Measurements from ENCODE around the gene CDK11A. TPM values are rescaled to one million over a fixed set of nuclear protein-coding genes. Genes with fewer than 3 reads are reported as not detected.
A peak's percentile ranks its signal among the peaks of the same experiment; 100 is the strongest.

CDK11A gene
- polyA plus RNA-seq, 1 donor (not counting 4 experiments of a cell fraction or from before 2014, with no cell fraction given): 3.5 TPM

- H4K20me1 ChIP-seq (ENCODE audit: control insufficient read depth, extremely low read depth, insufficient read depth, low read length): no peaks in the 10 kb centered on the region
- no peaks in the 10 kb centered on the region for H3K27me3 ChIP-seq (ENCODE audit: control insufficient read depth, extremely low read depth, insufficient read depth, low read length)
- H3K4me3 ChIP-seq (ENCODE audit: control insufficient read depth in 2 of 3, extremely low read depth in 1 of 3, insufficient read depth in 2 of 3, low read depth in 1 of 3, low read length in 3 of 3): no peak overlapping the region
- no peaks in the 10 kb centered on the region for H3K9me3 ChIP-seq (ENCODE audit: control insufficient read depth, low read depth, low read length)
- H3K4me2 ChIP-seq (ENCODE audit: control insufficient read depth, extremely low read depth, insufficient read depth, low read depth, low read length): no peak overlapping the region
- FAIRE-seq: no peak
- peaks cover 10 to 13% of the 10 kb centered on the region in 2 experiments for H3K36me3 ChIP-seq (ENCODE audit: control insufficient read depth in 2 of 2, extremely low read depth in 1 of 2, insufficient read depth in 2 of 2, low read length in 2 of 2)
- H3K4me1 ChIP-seq (ENCODE audit: control insufficient read depth, extremely low read depth, insufficient read depth, low read length): no peaks in the 10 kb centered on the region
- no peaks in the 10 kb centered on the region for H3K79me2 ChIP-seq (ENCODE audit: control insufficient read depth, insufficient read depth, low read length)
- H3K9ac ChIP-seq (ENCODE audit: control insufficient read depth, extremely low read depth, insufficient read depth, low read length): no peak overlapping the region
- no peak for DNase-seq (ENCODE audit: low read depth, low spot score)
- dilution Hi-C loops (cut with MboI; ENCODE audit: extremely low pct_ligation_motif_present, low sequenced_read_pairs): no loop called here
- H3K27ac ChIP-seq (ENCODE audit: control insufficient read depth, insufficient read depth, low read length): no peak overlapping the region
- H2AFZ ChIP-seq (ENCODE audit: control insufficient read depth, low read length): no peak overlapping the region
- no peaks in the 10 kb centered on the region for H3K9me1 ChIP-seq (ENCODE audit: control insufficient read depth, extremely low read depth, insufficient read depth, low read length)
- no peak for TF ChIP-seq EZH2 (IDR thresholded peaks at IDR 0.05; ENCODE audit: low read length)
- TF ChIP-seq, protein P1, sequence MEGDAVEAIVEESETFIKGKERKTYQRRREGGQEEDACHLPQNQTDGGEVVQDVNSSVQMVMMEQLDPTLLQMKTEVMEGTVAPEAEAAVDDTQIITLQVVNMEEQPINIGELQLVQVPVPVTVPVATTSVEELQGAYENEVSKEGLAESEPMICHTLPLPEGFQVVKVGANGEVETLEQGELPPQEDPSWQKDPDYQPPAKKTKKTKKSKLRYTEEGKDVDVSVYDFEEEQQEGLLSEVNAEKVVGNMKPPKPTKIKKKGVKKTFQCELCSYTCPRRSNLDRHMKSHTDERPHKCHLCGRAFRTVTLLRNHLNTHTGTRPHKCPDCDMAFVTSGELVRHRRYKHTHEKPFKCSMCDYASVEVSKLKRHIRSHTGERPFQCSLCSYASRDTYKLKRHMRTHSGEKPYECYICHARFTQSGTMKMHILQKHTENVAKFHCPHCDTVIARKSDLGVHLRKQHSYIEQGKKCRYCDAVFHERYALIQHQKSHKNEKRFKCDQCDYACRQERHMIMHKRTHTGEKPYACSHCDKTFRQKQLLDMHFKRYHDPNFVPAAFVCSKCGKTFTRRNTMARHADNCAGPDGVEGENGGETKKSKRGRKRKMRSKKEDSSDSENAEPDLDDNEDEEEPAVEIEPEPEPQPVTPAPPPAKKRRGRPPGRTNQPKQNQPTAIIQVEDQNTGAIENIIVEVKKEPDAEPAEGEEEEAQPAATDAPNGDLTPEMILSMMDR (optimal IDR thresholded peaks at IDR 0.05 in 1 of 3, IDR thresholded peaks at IDR 0.05 in 1 of 3, conservative IDR thresholded peaks at IDR 0.05 in 1 of 3; ENCODE audit: extremely low read depth in 1 of 3, insufficient read depth in 2 of 3, low read length in 3 of 3): no peak
These were observed 57.6 kb downstream of the CDK11A start for GRCh38 chr1:1666526-1666925.

GRCh38 chr1:1665815-1666251, 58.3 kb downstream of the CDK11A start:
- Histone ChIP-seq H3K9ac (ENCODE audit: control insufficient read depth, extremely low read depth, insufficient read depth, low read length) (no peak overlapping the region), H3K27me3 (ENCODE audit: control insufficient read depth, extremely low read depth, insufficient read depth, low read length) (no peaks in the 10 kb centered on the region), H3K27ac (ENCODE audit: control insufficient read depth, insufficient read depth, low read length) (no peak overlapping the region), H3K9me3 (ENCODE audit: control insufficient read depth, low read depth, low read length) (no peaks in the 10 kb centered on the region), H3K4me3 (ENCODE audit: control insufficient read depth in 2 of 3, extremely low read depth in 1 of 3, insufficient read depth in 2 of 3, low read depth in 1 of 3, low read length in 3 of 3) (no peak overlapping the region), H4K20me1 (ENCODE audit: control insufficient read depth, extremely low read depth, insufficient read depth, low read length) (no peaks in the 10 kb centered on the region), H3K4me2 (ENCODE audit: control insufficient read depth, extremely low read depth, insufficient read depth, low read depth, low read length) (no peak overlapping the region), H2AFZ (ENCODE audit: control insufficient read depth, low read length) (no peak overlapping the region), H3K9me1 (ENCODE audit: control insufficient read depth, extremely low read depth, insufficient read depth, low read length) (no peaks in the 10 kb centered on the region), H3K79me2 (ENCODE audit: control insufficient read depth, insufficient read depth, low read length) (no peaks in the 10 kb centered on the region), H3K4me1 (ENCODE audit: control insufficient read depth, extremely low read depth, insufficient read depth, low read length) (no peaks in the 10 kb centered on the region), H3K36me3 (ENCODE audit: control insufficient read depth in 2 of 2, extremely low read depth in 1 of 2, insufficient read depth in 2 of 2, low read length in 2 of 2) (peaks cover 10 to 13% of the 10 kb centered on the region in 2 experiments)
- dilution Hi-C loops (cut with MboI; ENCODE audit: extremely low pct_ligation_motif_present, low sequenced_read_pairs): no loop called here
- TF ChIP-seq EZH2 (IDR thresholded peaks at IDR 0.05; ENCODE audit: low read length): no peak
- TF ChIP-seq, protein P1 (optimal IDR thresholded peaks at IDR 0.05 in 1 of 3, IDR thresholded peaks at IDR 0.05 in 1 of 3, conservative IDR thresholded peaks at IDR 0.05 in 1 of 3; ENCODE audit: extremely low read depth in 1 of 3, insufficient read depth in 2 of 3, low read length in 3 of 3): peak; percentile 31 to 60 (median 50)
- DNase-seq (ENCODE audit: low read depth, low spot score) (no peak), FAIRE-seq (no peak)
